Right atrium auricular region (tissue), 2 donors: Measurements from ENCODE around the gene KCNC3. TPM values are rescaled to one million over a fixed set of nuclear protein-coding genes. Genes with fewer than 3 reads are reported as not detected.

Experiments
- DNase-seq: peaks from one replicate; pipeline ENCODE4 v3.0.0-alpha.2; 2019; ENCODE audit warnings: low spot score
- H3K27ac ChIP-seq, 2 donors: fragments of 200-600 bp; sonication (generic); 1 replicate in 1 of 2; 2 replicates in 1 of 2; pipeline ENCODE4 v1.5.1; 2016 to 2019
- H3K27me3 ChIP-seq, 2 donors: fragments of 200-600 bp; sonication (generic); one replicate each; pipeline versions ENCODE4 v1.5.1 to v1.6.0; 2017 to 2019
- H3K36me3 ChIP-seq: fragments of 200-600 bp; sonication (generic); one replicate; pipeline ENCODE4 v1.5.1; 2016
- H3K4me1 ChIP-seq, 2 donors: fragments of 200-600 bp; sonication (generic); one replicate each; pipeline versions ENCODE4 v1.5.1 to v1.6.0; 2017 to 2019
- H3K4me3 ChIP-seq, 2 donors: fragments of 200-600 bp; sonication (generic); 1 replicate in 1 of 2; 2 replicates in 1 of 2; pipeline ENCODE4 v1.5.1; 2017 to 2019; ENCODE audit warnings: mild to moderate bottlenecking in 1 of 2, moderate library complexity in 1 of 2
- H3K9me3 ChIP-seq, 2 donors: fragments of 200-600 bp; sonication (generic); one replicate each; pipeline ENCODE4 v1.5.1; 2019
- total RNA-seq, 2 donors: library from RNA; depleted of rRNA; stranded (reverse); fragments of >200 nt; gene quantifications; one replicate each; pipeline ENCODE4 v1.1.0, GENCODE V29; 2016
- TF ChIP-seq, protein P1 (sequence below), 2 donors: fragments of 200-600 bp; sonication (generic); IDR thresholded peaks; one replicate each; pipeline ENCODE4 v1.5.1; 2019; ENCODE audit warnings: antibody characterized with exemption in 2 of 2

Gene KCNC3
- total RNA-seq, 2 donors from 2014 or later = 1.4 to 2.0 TPM

DNA sequence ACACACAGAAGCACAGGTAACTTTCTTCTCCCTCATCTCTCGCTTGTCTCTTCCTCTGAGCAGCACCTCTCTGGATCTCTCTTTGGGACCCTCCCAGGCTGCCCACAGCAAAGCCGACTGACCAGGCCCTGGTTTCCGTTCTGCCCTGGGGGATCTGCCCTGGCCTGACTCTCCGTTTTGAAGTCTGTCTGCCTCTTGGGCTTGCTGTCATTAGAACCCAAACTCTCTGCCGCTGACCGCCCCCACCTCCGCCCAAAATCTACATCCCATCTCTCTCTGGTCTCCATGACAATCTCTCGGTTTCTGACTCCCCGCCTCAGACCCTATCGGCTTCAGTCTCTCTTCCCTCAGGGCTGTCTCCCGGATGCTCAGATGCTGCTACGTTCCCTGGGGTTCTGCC, 6.9 kb downstream of the KCNC3 start:
- TF ChIP-seq, protein P1, sequence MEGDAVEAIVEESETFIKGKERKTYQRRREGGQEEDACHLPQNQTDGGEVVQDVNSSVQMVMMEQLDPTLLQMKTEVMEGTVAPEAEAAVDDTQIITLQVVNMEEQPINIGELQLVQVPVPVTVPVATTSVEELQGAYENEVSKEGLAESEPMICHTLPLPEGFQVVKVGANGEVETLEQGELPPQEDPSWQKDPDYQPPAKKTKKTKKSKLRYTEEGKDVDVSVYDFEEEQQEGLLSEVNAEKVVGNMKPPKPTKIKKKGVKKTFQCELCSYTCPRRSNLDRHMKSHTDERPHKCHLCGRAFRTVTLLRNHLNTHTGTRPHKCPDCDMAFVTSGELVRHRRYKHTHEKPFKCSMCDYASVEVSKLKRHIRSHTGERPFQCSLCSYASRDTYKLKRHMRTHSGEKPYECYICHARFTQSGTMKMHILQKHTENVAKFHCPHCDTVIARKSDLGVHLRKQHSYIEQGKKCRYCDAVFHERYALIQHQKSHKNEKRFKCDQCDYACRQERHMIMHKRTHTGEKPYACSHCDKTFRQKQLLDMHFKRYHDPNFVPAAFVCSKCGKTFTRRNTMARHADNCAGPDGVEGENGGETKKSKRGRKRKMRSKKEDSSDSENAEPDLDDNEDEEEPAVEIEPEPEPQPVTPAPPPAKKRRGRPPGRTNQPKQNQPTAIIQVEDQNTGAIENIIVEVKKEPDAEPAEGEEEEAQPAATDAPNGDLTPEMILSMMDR (IDR thresholded peaks at IDR 0.05) = no peak
- no peak overlapping the region for H3K4me3 ChIP-seq
- H3K36me3 ChIP-seq = no peaks in the 10 kb centered on the region
- H3K9me3 ChIP-seq = no peaks in the 10 kb centered on the region
- no peaks in the 10 kb centered on the region for H3K27me3 ChIP-seq
- peaks cover 0 to 17% of the 10 kb centered on the region in 2 donors for H3K4me1 ChIP-seq
- H3K27ac ChIP-seq = no peak overlapping the region
- no peak for DNase-seq

DNA sequence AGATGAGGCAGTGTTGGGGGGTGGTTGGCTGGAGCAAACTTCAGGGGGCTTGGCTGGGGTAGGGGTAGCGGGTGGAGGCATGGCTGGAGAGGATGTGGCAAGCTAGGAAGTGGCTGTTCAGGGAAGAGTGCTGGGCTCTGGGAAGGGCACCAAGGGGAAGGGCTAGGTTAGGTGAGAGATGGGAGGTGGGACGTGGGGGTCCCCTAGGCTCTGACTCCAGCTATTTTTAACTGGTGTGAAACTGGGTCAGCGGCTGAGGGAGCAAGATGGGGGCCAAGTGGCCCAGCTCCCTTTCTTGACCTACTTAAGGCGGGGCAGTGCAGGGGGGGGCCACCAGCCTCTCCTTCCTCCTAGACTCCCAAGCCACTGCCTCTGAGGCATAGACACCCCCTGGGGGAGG, 7.3 kb downstream of the KCNC3 start:
- H3K9me3 ChIP-seq = no peaks in the 10 kb centered on the region
- peaks cover 0 to 17% of the 10 kb centered on the region in 2 donors for H3K4me1 ChIP-seq
- no peak overlapping the region for H3K27ac ChIP-seq
- H3K36me3 ChIP-seq = no peaks in the 10 kb centered on the region
- DNase-seq = no peak
- no peaks in the 10 kb centered on the region for H3K27me3 ChIP-seq
- TF ChIP-seq, protein P1 (IDR thresholded peaks at IDR 0.05) = no peak
- H3K4me3 ChIP-seq = no peak overlapping the region

DNA sequence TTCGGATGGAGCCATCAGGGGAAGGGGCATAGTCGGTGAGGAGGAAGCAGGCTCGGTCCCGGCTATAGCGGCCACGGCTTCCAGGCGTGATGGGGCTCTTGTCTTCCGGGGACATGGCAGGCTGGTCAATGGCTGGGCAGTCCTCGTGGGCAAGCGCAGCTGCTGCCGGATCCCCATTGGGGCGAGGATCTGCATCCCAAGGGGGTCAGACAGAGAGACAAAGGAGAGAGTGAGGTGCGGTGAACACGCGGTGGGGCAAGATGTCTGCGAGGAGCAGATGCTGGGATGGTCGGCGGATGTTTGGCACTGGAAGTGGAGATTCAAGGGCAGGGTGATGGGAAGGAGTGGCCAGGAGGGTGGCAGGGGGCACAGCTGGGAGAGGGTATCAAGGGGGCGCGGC, 8.6 kb downstream of the KCNC3 start:
- Histone ChIP-seq H3K4me3 (no peak overlapping the region), H3K27ac (no peak overlapping the region), H3K27me3 (no peaks in the 10 kb centered on the region), H3K36me3 (no peaks in the 10 kb centered on the region), H3K4me1 (peaks cover 0 to 11% of the 10 kb centered on the region in 2 donors), H3K9me3 (no peaks in the 10 kb centered on the region)
- DNase-seq = no peak
- TF ChIP-seq, protein P1 (IDR thresholded peaks at IDR 0.05) = no peak

- peaks cover 0 to 4% of the 10 kb centered on the region in 2 donors for H3K27me3 ChIP-seq
Measured at GRCh38 chr19:50320051-50320450, 9.1 kb downstream of the KCNC3 start.

DNA sequence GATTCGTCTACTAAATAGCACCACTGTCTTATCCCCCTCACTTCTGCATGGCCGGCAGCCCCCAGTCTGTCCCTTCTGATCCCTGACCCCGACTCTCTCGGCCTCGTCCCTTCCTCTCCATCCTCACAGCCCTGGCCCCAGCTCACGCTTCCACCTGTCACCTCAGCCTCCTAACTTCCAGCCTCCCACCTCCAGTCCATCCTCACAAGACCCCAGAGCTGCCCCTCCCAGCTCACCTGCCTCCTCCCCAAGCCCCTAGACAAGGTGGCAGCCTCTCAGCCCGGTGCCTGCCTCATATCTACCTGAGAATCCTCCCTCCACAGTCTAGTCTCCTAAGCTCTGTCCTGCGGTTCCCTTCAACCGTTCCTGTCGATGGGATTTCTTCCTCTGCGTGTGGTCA, 10.0 kb downstream of the KCNC3 start:
- TF ChIP-seq, protein P1 (IDR thresholded peaks at IDR 0.05) = no peak
- no peak for DNase-seq
- H3K4me1 ChIP-seq = peaks cover 0 to 5% of the 10 kb centered on the region in 2 donors
- no peaks in the 10 kb centered on the region for H3K9me3 ChIP-seq
- H3K27me3 ChIP-seq = peaks cover 4 to 13% of the 10 kb centered on the region in 2 donors
- H3K36me3 ChIP-seq = no peaks in the 10 kb centered on the region
- no peak overlapping the region for H3K4me3 ChIP-seq
- no peak overlapping the region for H3K27ac ChIP-seq

More at GRCh38 chr19:50320051-50320450, 9.1 kb downstream of the KCNC3 start:
- TF ChIP-seq, protein P1 (IDR thresholded peaks at IDR 0.05) = no peak
- no peak overlapping the region for H3K4me3 ChIP-seq
- H3K27ac ChIP-seq = no peak overlapping the region
- H3K9me3 ChIP-seq = no peaks in the 10 kb centered on the region
- no peaks in the 10 kb centered on the region for H3K36me3 ChIP-seq
- DNase-seq = no peak
- peaks cover 0 to 8% of the 10 kb centered on the region in 2 donors for H3K4me1 ChIP-seq

DNA sequence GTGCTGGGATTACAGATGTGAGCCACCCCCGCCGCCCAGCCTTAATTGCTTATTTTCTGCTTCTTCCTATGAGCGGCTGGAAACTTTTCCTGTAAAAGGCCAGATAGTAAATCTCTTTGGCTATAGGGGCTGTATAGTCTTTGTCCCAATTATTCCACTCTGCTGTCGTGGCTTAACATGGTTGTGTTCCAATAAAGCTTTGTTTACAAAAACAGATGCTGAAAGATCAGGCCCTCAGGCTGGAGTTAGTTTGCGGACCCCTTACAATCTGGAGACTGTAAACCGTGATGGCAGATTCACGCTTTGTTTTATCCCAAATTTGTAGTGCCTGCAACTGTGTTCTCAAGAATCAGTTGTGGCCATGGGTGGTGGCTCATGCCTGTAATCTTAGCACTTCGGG, 10.7 kb downstream of the KCNC3 start:
- Histone ChIP-seq H3K27me3 (peaks cover 9 to 17% of the 10 kb centered on the region in 2 donors), H3K4me1 (peaks cover 0 to 9% of the 10 kb centered on the region in 2 donors), H3K9me3 (no peaks in the 10 kb centered on the region), H3K36me3 (no peaks in the 10 kb centered on the region), H3K4me3 (no peak overlapping the region), H3K27ac (no peak overlapping the region)
- DNase-seq = no peak
- TF ChIP-seq, protein P1 (IDR thresholded peaks at IDR 0.05) = no peak
